ENCODE measurements around the gene RANBP17. TPM values are rescaled to one million over a fixed set of nuclear protein-coding genes. Genes with fewer than 3 reads are reported as not detected.

The RANBP17 gene
- total and polyA plus RNA-seq, 2 donors (not counting 1 experiment from before 2014, with no cell fraction given) = 3.1 to 3.5 TPM

- Histone ChIP-seq H3K79me2 (ENCODE audit: control insufficient read depth, insufficient read depth, low read length) (no peaks in the 10 kb centered on the region), H3K27ac (ENCODE audit: insufficient read depth, low read length) (no peak overlapping the region), H3K4me3 (replicated peaks in 1 of 4; ENCODE audit: control extremely low read depth in 1 of 4, insufficient read depth in 1 of 4, low read depth in 3 of 4, low read length in 4 of 4) (no peak overlapping the region), H3K4me2 (ENCODE audit: extremely low read depth, insufficient read depth, low read length) (no peak overlapping the region), H2AFZ (ENCODE audit: low read length) (no peak overlapping the region), H3K4me1 (ENCODE audit: control insufficient read depth, extremely low read depth, insufficient read depth, low read length) (no peaks in the 10 kb centered on the region), H3K9ac (ENCODE audit: insufficient read depth, low read length) (no peak overlapping the region), H3K27me3 (ENCODE audit: control insufficient read depth, insufficient read depth, low read length) (no peaks in the 10 kb centered on the region), H4K20me1 (ENCODE audit: control insufficient read depth, extremely low read depth, insufficient read depth, low read length) (no peaks in the 10 kb centered on the region), H3K36me3 (ENCODE audit: control insufficient read depth, insufficient read depth, low read length) (no peaks in the 10 kb centered on the region), H3K9me3 (ENCODE audit: control insufficient read depth, insufficient read depth, low read depth, low read length) (no peaks in the 10 kb centered on the region)
- no peak for TF ChIP-seq CTCF (conservative IDR thresholded peaks at IDR 0.05 in 1 of 2, IDR thresholded peaks at IDR 0.05 in 1 of 2; ENCODE audit: low read depth in 1 of 2, low read length in 2 of 2)
- no peak for TF ChIP-seq EZH2 (IDR thresholded peaks at IDR 0.05; ENCODE audit: low read length, missing control alignments)
- no peak for DNase-seq (ENCODE audit: low read depth in 2 of 2)
Observed at GRCh38 chr5:171010816-171011215, 149.0 kb downstream of the RANBP17 start.

- H3K4me3 ChIP-seq (replicated peaks in 1 of 4; ENCODE audit: control extremely low read depth in 1 of 4, insufficient read depth in 1 of 4, low read depth in 3 of 4, low read length in 4 of 4) = no peak overlapping the region
- peak in 1 of 2 donors; percentile 17 for DNase-seq (ENCODE audit: low read depth in 2 of 2)
- H3K9me3 ChIP-seq (ENCODE audit: control insufficient read depth, insufficient read depth, low read depth, low read length) = no peaks in the 10 kb centered on the region
- no peaks in the 10 kb centered on the region for H3K4me1 ChIP-seq (ENCODE audit: control insufficient read depth, extremely low read depth, insufficient read depth, low read length)
- H3K9ac ChIP-seq (ENCODE audit: insufficient read depth, low read length) = no peak overlapping the region
- no peak overlapping the region for H2AFZ ChIP-seq (ENCODE audit: low read length)
- H3K27ac ChIP-seq (ENCODE audit: insufficient read depth, low read length) = no peak overlapping the region
- no peaks in the 10 kb centered on the region for H3K36me3 ChIP-seq (ENCODE audit: control insufficient read depth, insufficient read depth, low read length)
- no peak for TF ChIP-seq EZH2 (IDR thresholded peaks at IDR 0.05; ENCODE audit: low read length, missing control alignments)
- TF ChIP-seq CTCF (conservative IDR thresholded peaks at IDR 0.05 in 1 of 2, IDR thresholded peaks at IDR 0.05 in 1 of 2; ENCODE audit: low read depth in 1 of 2, low read length in 2 of 2) = no peak
- no peaks in the 10 kb centered on the region for H3K79me2 ChIP-seq (ENCODE audit: control insufficient read depth, insufficient read depth, low read length)
- H3K27me3 ChIP-seq (ENCODE audit: control insufficient read depth, insufficient read depth, low read length) = no peaks in the 10 kb centered on the region
- no peaks in the 10 kb centered on the region for H4K20me1 ChIP-seq (ENCODE audit: control insufficient read depth, extremely low read depth, insufficient read depth, low read length)
- H3K4me2 ChIP-seq (ENCODE audit: extremely low read depth, insufficient read depth, low read length) = no peak overlapping the region
Observed at GRCh38 chr5:171023508-171023907, 161.7 kb downstream of the RANBP17 start.

- Histone ChIP-seq H3K4me1 (ENCODE audit: control insufficient read depth, extremely low read depth, insufficient read depth, low read length) (no peaks in the 10 kb centered on the region), H3K36me3 (ENCODE audit: control insufficient read depth, insufficient read depth, low read length) (no peaks in the 10 kb centered on the region), H3K79me2 (ENCODE audit: control insufficient read depth, insufficient read depth, low read length) (no peaks in the 10 kb centered on the region), H3K4me2 (ENCODE audit: extremely low read depth, insufficient read depth, low read length) (no peak overlapping the region), H3K27me3 (ENCODE audit: control insufficient read depth, insufficient read depth, low read length) (no peaks in the 10 kb centered on the region), H3K4me3 (replicated peaks in 1 of 4; ENCODE audit: control extremely low read depth in 1 of 4, insufficient read depth in 1 of 4, low read depth in 3 of 4, low read length in 4 of 4) (no peak overlapping the region), H3K9me3 (ENCODE audit: control insufficient read depth, insufficient read depth, low read depth, low read length) (no peaks in the 10 kb centered on the region), H3K9ac (ENCODE audit: insufficient read depth, low read length) (no peak overlapping the region), H3K27ac (ENCODE audit: insufficient read depth, low read length) (no peak overlapping the region), H4K20me1 (ENCODE audit: control insufficient read depth, extremely low read depth, insufficient read depth, low read length) (no peaks in the 10 kb centered on the region), H2AFZ (ENCODE audit: low read length) (no peak overlapping the region)
- no peak for DNase-seq (ENCODE audit: low read depth in 2 of 2)
- TF ChIP-seq CTCF (conservative IDR thresholded peaks at IDR 0.05 in 1 of 2, IDR thresholded peaks at IDR 0.05 in 1 of 2; ENCODE audit: low read depth in 1 of 2, low read length in 2 of 2) (no peak), EZH2 (IDR thresholded peaks at IDR 0.05; ENCODE audit: low read length, missing control alignments) (no peak)
Observed at GRCh38 chr5:171024084-171024483, 162.3 kb downstream of the RANBP17 start.

Measured in fibroblast of lung (primary cell).